ENCODE data around the gene SLC44A2.

- no peak for TF ChIP-seq MAX (IDR thresholded peaks at IDR 0.05; ENCODE audit: low read depth, low read length)
- TF ChIP-seq, protein P1, sequence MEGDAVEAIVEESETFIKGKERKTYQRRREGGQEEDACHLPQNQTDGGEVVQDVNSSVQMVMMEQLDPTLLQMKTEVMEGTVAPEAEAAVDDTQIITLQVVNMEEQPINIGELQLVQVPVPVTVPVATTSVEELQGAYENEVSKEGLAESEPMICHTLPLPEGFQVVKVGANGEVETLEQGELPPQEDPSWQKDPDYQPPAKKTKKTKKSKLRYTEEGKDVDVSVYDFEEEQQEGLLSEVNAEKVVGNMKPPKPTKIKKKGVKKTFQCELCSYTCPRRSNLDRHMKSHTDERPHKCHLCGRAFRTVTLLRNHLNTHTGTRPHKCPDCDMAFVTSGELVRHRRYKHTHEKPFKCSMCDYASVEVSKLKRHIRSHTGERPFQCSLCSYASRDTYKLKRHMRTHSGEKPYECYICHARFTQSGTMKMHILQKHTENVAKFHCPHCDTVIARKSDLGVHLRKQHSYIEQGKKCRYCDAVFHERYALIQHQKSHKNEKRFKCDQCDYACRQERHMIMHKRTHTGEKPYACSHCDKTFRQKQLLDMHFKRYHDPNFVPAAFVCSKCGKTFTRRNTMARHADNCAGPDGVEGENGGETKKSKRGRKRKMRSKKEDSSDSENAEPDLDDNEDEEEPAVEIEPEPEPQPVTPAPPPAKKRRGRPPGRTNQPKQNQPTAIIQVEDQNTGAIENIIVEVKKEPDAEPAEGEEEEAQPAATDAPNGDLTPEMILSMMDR (IDR thresholded peaks at IDR 0.05 in 2 of 3, conservative IDR thresholded peaks at IDR 0.05 in 1 of 3; ENCODE audit: control insufficient read depth in 2 of 3, extremely low read depth in 1 of 3, insufficient read depth in 1 of 3, low read depth in 3 of 3, low read length in 3 of 3) = no peak
- peak; percentile 46 for TF ChIP-seq POLR2A (IDR thresholded peaks at IDR 0.05; ENCODE audit: low read depth, low read length)
- no peak for TF ChIP-seq POLR2AphosphoS5 (IDR thresholded peaks at IDR 0.05; ENCODE audit: low read length)
- no peak for TF ChIP-seq CHD1 (IDR thresholded peaks at IDR 0.05; ENCODE audit: low read depth, low read length)
- TF ChIP-seq CBFB (IDR thresholded peaks at IDR 0.05; ENCODE audit: low read depth) = no peak
- TF ChIP-seq, protein P2, sequence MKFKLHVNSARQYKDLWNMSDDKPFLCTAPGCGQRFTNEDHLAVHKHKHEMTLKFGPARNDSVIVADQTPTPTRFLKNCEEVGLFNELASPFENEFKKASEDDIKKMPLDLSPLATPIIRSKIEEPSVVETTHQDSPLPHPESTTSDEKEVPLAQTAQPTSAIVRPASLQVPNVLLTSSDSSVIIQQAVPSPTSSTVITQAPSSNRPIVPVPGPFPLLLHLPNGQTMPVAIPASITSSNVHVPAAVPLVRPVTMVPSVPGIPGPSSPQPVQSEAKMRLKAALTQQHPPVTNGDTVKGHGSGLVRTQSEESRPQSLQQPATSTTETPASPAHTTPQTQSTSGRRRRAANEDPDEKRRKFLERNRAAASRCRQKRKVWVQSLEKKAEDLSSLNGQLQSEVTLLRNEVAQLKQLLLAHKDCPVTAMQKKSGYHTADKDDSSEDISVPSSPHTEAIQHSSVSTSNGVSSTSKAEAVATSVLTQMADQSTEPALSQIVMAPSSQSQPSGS (IDR thresholded peaks at IDR 0.05; ENCODE audit: low read length) = no peak
- TF ChIP-seq EZH2 (IDR thresholded peaks at IDR 0.05; ENCODE audit: borderline replicate concordance, control insufficient read depth, low read depth, low read length) = no peak
- no peak for TF ChIP-seq BHLHE40 (IDR thresholded peaks at IDR 0.05; ENCODE audit: borderline replicate concordance in 1 of 2, low read depth in 2 of 2, low read length in 1 of 2)
- TF ChIP-seq FOXK2 (IDR thresholded peaks at IDR 0.05) = no peak
- no peak for TF ChIP-seq TCF7 (IDR thresholded peaks at IDR 0.05; ENCODE audit: borderline replicate concordance)
- TF ChIP-seq E4F1 (IDR thresholded peaks at IDR 0.05; ENCODE audit: borderline replicate concordance, partially characterized antibody) = no peak
These were observed 66.0 kb downstream of the SLC44A2 start for GRCh38 chr19:10691178-10691881.
